ENCODE measurements around the gene SH2B3. TPM values are rescaled to one million over a fixed set of nuclear protein-coding genes. Genes with fewer than 3 reads are reported as not detected.

The SH2B3 gene
- total RNA-seq, 1 donor from 2014 or later: 18.3 TPM

DNA sequence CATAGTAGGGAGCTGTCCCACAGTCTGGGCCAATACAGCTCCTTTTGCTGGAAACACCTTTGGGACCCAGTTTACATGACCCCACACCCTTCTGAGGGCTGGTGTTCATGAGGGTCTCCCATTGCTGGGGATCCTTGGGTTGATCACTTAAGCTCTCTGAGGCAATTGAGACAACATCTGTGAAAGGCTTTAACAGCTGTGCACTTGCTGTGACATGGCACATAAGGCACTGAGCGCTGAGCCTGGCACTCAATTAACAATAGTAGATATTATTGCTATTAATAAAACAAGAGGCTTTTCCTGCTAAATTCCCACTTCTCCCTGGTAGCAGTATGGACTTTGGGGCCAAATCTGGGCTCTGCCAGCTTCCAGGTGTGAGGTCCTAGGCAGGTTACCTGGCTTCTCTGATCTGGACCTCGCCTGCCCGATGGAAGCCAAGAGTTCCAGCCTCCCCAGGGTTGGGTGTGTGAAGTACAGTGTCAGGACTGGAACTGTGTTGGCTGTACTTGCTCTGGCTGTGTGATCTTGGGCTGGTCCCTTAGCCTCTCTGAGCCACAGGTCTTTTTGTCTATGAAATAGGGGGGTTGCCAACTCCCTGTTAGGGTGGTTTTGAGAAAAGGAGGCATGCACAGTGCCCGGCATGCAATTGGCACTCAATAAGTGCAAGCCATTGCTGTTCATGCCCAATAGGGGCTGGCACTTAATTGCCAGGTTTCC lies 3.1 kb downstream of the SH2B3 start:
- Mint-ChIP-seq H3K4me3 (ENCODE audit: unreplicated experiment) (no peak overlapping the region), H3K4me1 (ENCODE audit: low read depth) (peaks cover 83% of the 10 kb centered on the region), H3K36me3 (ENCODE audit: low read depth) (no peaks in the 10 kb centered on the region), H3K9me3 (ENCODE audit: low read depth) (no peaks in the 10 kb centered on the region), H3K27me3 (ENCODE audit: low read depth) (no peaks in the 10 kb centered on the region), H3K27ac (ENCODE audit: unreplicated experiment) (peak overlapping the region; percentile 95)
- TF ChIP-seq, protein P1, sequence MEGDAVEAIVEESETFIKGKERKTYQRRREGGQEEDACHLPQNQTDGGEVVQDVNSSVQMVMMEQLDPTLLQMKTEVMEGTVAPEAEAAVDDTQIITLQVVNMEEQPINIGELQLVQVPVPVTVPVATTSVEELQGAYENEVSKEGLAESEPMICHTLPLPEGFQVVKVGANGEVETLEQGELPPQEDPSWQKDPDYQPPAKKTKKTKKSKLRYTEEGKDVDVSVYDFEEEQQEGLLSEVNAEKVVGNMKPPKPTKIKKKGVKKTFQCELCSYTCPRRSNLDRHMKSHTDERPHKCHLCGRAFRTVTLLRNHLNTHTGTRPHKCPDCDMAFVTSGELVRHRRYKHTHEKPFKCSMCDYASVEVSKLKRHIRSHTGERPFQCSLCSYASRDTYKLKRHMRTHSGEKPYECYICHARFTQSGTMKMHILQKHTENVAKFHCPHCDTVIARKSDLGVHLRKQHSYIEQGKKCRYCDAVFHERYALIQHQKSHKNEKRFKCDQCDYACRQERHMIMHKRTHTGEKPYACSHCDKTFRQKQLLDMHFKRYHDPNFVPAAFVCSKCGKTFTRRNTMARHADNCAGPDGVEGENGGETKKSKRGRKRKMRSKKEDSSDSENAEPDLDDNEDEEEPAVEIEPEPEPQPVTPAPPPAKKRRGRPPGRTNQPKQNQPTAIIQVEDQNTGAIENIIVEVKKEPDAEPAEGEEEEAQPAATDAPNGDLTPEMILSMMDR (IDR thresholded peaks at IDR 0.05): no peak
- no peak for DNase-seq (ENCODE audit: low spot score)

DNA sequence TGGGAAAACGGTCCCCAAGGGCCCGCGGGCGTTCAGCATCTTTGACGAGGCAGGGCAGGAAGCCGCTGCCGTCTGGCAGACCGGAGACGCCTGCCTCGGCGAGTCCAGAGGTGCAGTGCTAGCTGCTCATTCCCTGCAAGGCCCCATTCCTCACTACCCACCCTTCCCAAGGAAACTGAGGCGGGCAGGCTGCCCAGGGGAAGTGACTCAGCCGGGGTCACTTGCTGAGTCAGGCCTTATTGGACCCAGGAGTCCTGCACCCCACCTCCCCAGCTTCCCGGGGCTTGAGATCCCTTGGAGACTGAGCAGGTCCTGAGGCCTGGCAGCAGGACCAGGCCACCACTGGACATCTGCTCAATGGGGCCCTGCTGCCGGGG lies 3.7 kb downstream of the SH2B3 start:
- Mint-ChIP-seq H3K9me3 (ENCODE audit: low read depth) (no peaks in the 10 kb centered on the region), H3K27ac (ENCODE audit: unreplicated experiment) (peak overlapping the region; percentile 95), H3K27me3 (ENCODE audit: low read depth) (no peaks in the 10 kb centered on the region), H3K36me3 (ENCODE audit: low read depth) (no peaks in the 10 kb centered on the region), H3K4me3 (ENCODE audit: unreplicated experiment) (peak overlapping the region; percentile 22), H3K4me1 (ENCODE audit: low read depth) (peaks cover 82% of the 10 kb centered on the region)
- DNase-seq (ENCODE audit: low spot score): no peak
- TF ChIP-seq, protein P1 (IDR thresholded peaks at IDR 0.05): no peak

GRCh38 chr12:111409780-111410430 lies 4.2 kb downstream of the SH2B3 start:
- DNase-seq (ENCODE audit: low spot score): no peak
- peaks cover 76% of the 10 kb centered on the region for H3K4me1 Mint-ChIP-seq (ENCODE audit: low read depth)
- no peaks in the 10 kb centered on the region for H3K27me3 Mint-ChIP-seq (ENCODE audit: low read depth)

GRCh38 chr12:111410431-111411184 lies 4.9 kb downstream of the SH2B3 start:
- H3K9me3 Mint-ChIP-seq (ENCODE audit: low read depth): no peaks in the 10 kb centered on the region

More at GRCh38 chr12:111409780-111410430, 4.2 kb downstream of the SH2B3 start:
- H3K27ac Mint-ChIP-seq (ENCODE audit: unreplicated experiment): peak overlapping the region; percentile 95
- no peaks in the 10 kb centered on the region for H3K36me3 Mint-ChIP-seq (ENCODE audit: low read depth)
- TF ChIP-seq, protein P1 (IDR thresholded peaks at IDR 0.05): no peak
- no peaks in the 10 kb centered on the region for H3K9me3 Mint-ChIP-seq (ENCODE audit: low read depth)
- H3K4me3 Mint-ChIP-seq (ENCODE audit: unreplicated experiment): peak overlapping the region; percentile 41

More at GRCh38 chr12:111410431-111411184, 4.9 kb downstream of the SH2B3 start:
- Mint-ChIP-seq H3K27me3 (ENCODE audit: low read depth) (no peaks in the 10 kb centered on the region), H3K27ac (ENCODE audit: unreplicated experiment) (peak overlapping the region; percentile 95), H3K36me3 (ENCODE audit: low read depth) (no peaks in the 10 kb centered on the region), H3K4me1 (ENCODE audit: low read depth) (peaks cover 76% of the 10 kb centered on the region), H3K4me3 (ENCODE audit: unreplicated experiment) (peak overlapping the region; percentile 41)
- no peak for DNase-seq (ENCODE audit: low spot score)
- TF ChIP-seq, protein P1 (IDR thresholded peaks at IDR 0.05): no peak
